Measurements from ENCODE around the gene FOXD2. TPM values are rescaled to one million over a fixed set of nuclear protein-coding genes. Genes with fewer than 3 reads are reported as not detected.

Gene FOXD2
- total and polyA plus RNA-seq, 7 donors = 0.04 to 0.13 (median 0.04) TPM

GRCh38 chr1:47478090-47478489 lies 40.2 kb downstream of the FOXD2 start:
- 27 to 34% (median 28%) methylated on average over 9 of the region's 9 CpGs for WGBS, 3 donors

GRCh38 chr1:47479664-47480063 lies 41.8 kb downstream of the FOXD2 start:
- DNase-seq (no peak), ATAC-seq (no peak)
- Histone ChIP-seq H3K27ac (no peak overlapping the region), H3K9me3 (no peaks in the 10 kb centered on the region), H3K4me3 (no peak overlapping the region), H3K4me1 (no peaks in the 10 kb centered on the region), H3K27me3 (ENCODE audit: insufficient read depth in 3 of 3, low read length in 2 of 3) (peaks cover 0 to 19% (median 0%) of the 10 kb centered on the region in 3 donors), H3K36me3 (ENCODE audit: insufficient read depth in 1 of 2, low read depth in 1 of 2) (no peaks in the 10 kb centered on the region)
- intact Hi-C loops (cut with DNase I) = no loop called here
- TF ChIP-seq CTCF (IDR thresholded peaks at IDR 0.05) = no peak
- 70 to 84% (median 74%) methylated on average over 6 of the region's 6 CpGs for WGBS, 3 donors

More at GRCh38 chr1:47478090-47478489, 40.2 kb downstream of the FOXD2 start:
- peak in 3 of 4 donors; percentile 26 to 55 (median 54) for ATAC-seq
- no peaks in the 10 kb centered on the region for H3K4me1 ChIP-seq
- no peaks in the 10 kb centered on the region for H3K36me3 ChIP-seq (ENCODE audit: insufficient read depth in 1 of 2, low read depth in 1 of 2)
- H3K27me3 ChIP-seq (ENCODE audit: insufficient read depth in 3 of 3, low read length in 2 of 3) = peaks cover 0 to 24% (median 0%) of the 10 kb centered on the region in 3 donors
- no peak overlapping the region for H3K4me3 ChIP-seq
- DNase-seq = peak in 1 of 2 donors; percentile 57
- H3K27ac ChIP-seq = no peak overlapping the region
- TF ChIP-seq CTCF (IDR thresholded peaks at IDR 0.05) = no peak
- intact Hi-C loops (cut with DNase I) = no loop called here
- H3K9me3 ChIP-seq = no peaks in the 10 kb centered on the region

GRCh38 chr1:47481936-47482335 lies 44.1 kb downstream of the FOXD2 start:
- intact Hi-C loops (cut with DNase I) = no loop called here
- Histone ChIP-seq H3K36me3 (ENCODE audit: insufficient read depth in 1 of 2, low read depth in 1 of 2) (no peaks in the 10 kb centered on the region), H3K4me1 (no peaks in the 10 kb centered on the region), H3K4me3 (no peak overlapping the region), H3K9me3 (no peaks in the 10 kb centered on the region), H3K27me3 (ENCODE audit: insufficient read depth in 3 of 3, low read length in 2 of 3) (peaks cover 0 to 22% (median 0%) of the 10 kb centered on the region in 3 donors), H3K27ac (no peak overlapping the region)
- WGBS, 3 donors = 57 to 81% (median 77%) methylated on average over 3 of the region's 3 CpGs
- DNase-seq (no peak), ATAC-seq (no peak)
- TF ChIP-seq CTCF (IDR thresholded peaks at IDR 0.05) = no peak

GRCh38 chr1:47482786-47483185 lies 44.9 kb downstream of the FOXD2 start:
- ATAC-seq (no peak), DNase-seq (no peak)
- TF ChIP-seq CTCF (IDR thresholded peaks at IDR 0.05) = no peak
- H3K36me3 ChIP-seq (ENCODE audit: insufficient read depth in 1 of 2, low read depth in 1 of 2) = no peaks in the 10 kb centered on the region
- H3K27ac ChIP-seq = no peak overlapping the region
- intact Hi-C loops (cut with DNase I) = no loop called here
- H3K9me3 ChIP-seq = no peaks in the 10 kb centered on the region
- WGBS, 3 donors = 43 to 57% (median 54%) methylated on average over 1 of the region's 1 CpG
- H3K4me3 ChIP-seq = no peak overlapping the region
- H3K27me3 ChIP-seq (ENCODE audit: insufficient read depth in 3 of 3, low read length in 2 of 3) = peaks cover 0 to 22% (median 0%) of the 10 kb centered on the region in 3 donors
- H3K4me1 ChIP-seq = no peaks in the 10 kb centered on the region

GRCh38 chr1:47483651-47484050 lies 45.8 kb downstream of the FOXD2 start:
- no peaks in the 10 kb centered on the region for H3K9me3 ChIP-seq
- DNase-seq (no peak), ATAC-seq (no peak)
- H3K4me3 ChIP-seq = no peak overlapping the region
- H3K27ac ChIP-seq = no peak overlapping the region
- H3K27me3 ChIP-seq (ENCODE audit: insufficient read depth in 3 of 3, low read length in 2 of 3) = peaks cover 0 to 22% (median 0%) of the 10 kb centered on the region in 3 donors
- H3K4me1 ChIP-seq = no peaks in the 10 kb centered on the region
- intact Hi-C loops (cut with DNase I) = no loop called here
- 57 to 74% (median 58%) methylated on average over 5 of the region's 5 CpGs for WGBS, 3 donors
- TF ChIP-seq CTCF (IDR thresholded peaks at IDR 0.05) = no peak
- H3K36me3 ChIP-seq (ENCODE audit: insufficient read depth in 1 of 2, low read depth in 1 of 2) = no peaks in the 10 kb centered on the region

All from psoas muscle (tissue), 8 donors.